Endothelial cell of umbilical vein (primary cell): ENCODE measurements around the gene USP28. TPM values are rescaled to one million over a fixed set of nuclear protein-coding genes. Genes with fewer than 3 reads are reported as not detected.

ENCODE experiments used
- BruUV-seq: library from RNA; stranded (reverse); fragments of 400-500 nt; replicated peaks from 2 replicates; lab custom pipeline; 2021; lab: Mats Ljungman, UMichigan
- CTCF ChIA-PET: fragments of 300-600, 350-600 bp; sonication (Branson Sonifier 250); formaldehyde crosslinking; loops from one replicate; lab custom pipeline; 2021; ENCODE audit warnings: antibody characterized with exemption, inconsistent platforms; lab: Charles Lee
- POLR2A ChIA-PET: fragments of 300-600, 350-600 bp; sonication (Branson Sonifier 250); formaldehyde crosslinking; loops from one replicate; lab custom pipeline; 2021; ENCODE audit warnings: antibody characterized with exemption, inconsistent platforms; lab: Charles Lee
- DNase-seq: peaks from one replicate; pipeline ENCODE4 v3.0.0-alpha.2; 2011; ENCODE audit warnings: low read depth, low spot score
- FAIRE-seq: peaks from 2 replicates; lab custom pipeline; 2011; peaks lifted over from hg19 to GRCh38; lab: Jason Lieb, UNC
- H2AFZ ChIP-seq: 2 replicates; pipeline ENCODE4 v1.6.0; 2012; ENCODE audit warnings: low read depth, low read length, control low read depth, inconsistent platforms
- H3K27ac ChIP-seq: 2 replicates; pipeline ENCODE4 v1.5.1; 2011; ENCODE audit warnings: low read depth, mild to moderate bottlenecking, control low read depth, low read length, moderate library complexity; ENCODE audit not compliant: insufficient read depth
- H3K27me3 ChIP-seq, 2 experiments: 2 replicates each; pipeline versions ENCODE4 v1.6.0 to v1.6.1; 2011; ENCODE audit warnings: low read length in 2 of 2, mixed read lengths in 1 of 2; ENCODE audit not compliant: control insufficient read depth in 2 of 2, insufficient read depth in 2 of 2
- H3K36me3 ChIP-seq, 2 experiments: 2 replicates in 1 of 2; 3 replicates in 1 of 2; pipeline ENCODE4 v1.5.1; 2011; ENCODE audit warnings: low read length in 2 of 2, mild to moderate bottlenecking in 1 of 2, moderate library complexity in 1 of 2; ENCODE audit not compliant: control insufficient read depth in 2 of 2, insufficient read depth in 2 of 2; ENCODE audit errors: extremely low read depth in 1 of 2
- H3K4me1 ChIP-seq: 3 replicates; pipeline ENCODE4 v1.5.1; 2011; ENCODE audit warnings: mild to moderate bottlenecking, low read length; ENCODE audit not compliant: control insufficient read depth, insufficient read depth; ENCODE audit errors: extremely low read depth
- H3K4me2 ChIP-seq: 2 replicates; pipeline ENCODE4 v1.6.1; 2011; ENCODE audit warnings: low read length, control low read depth, mixed read lengths; ENCODE audit not compliant: insufficient read depth
- H3K4me3 ChIP-seq, 3 experiments: fragments of 200-600 bp in 1 of 3; sonication (generic), shearing (Covaris generic) in 1 of 3; replicated peaks in 1 of 3; 2 replicates each; pipeline ENCODE4 v1.5.1; 2011 to 2016; ENCODE audit warnings: control low read depth in 3 of 3, low read length in 3 of 3, mild to moderate bottlenecking in 2 of 3, inconsistent platforms in 1 of 3, low read depth in 1 of 3, moderate library complexity in 1 of 3; ENCODE audit not compliant: insufficient read depth in 1 of 3
- H3K79me2 ChIP-seq: 2 replicates; pipeline ENCODE4 v1.6.0; 2012; ENCODE audit warnings: low read length, inconsistent platforms; ENCODE audit not compliant: control insufficient read depth, insufficient read depth
- H3K9ac ChIP-seq: replicated peaks from 2 replicates; pipeline ENCODE3; 2011; ENCODE audit warnings: low read length, control low read depth; ENCODE audit not compliant: insufficient read depth; ENCODE audit errors: extremely low read depth
- H3K9me1 ChIP-seq: replicated peaks from 3 replicates; pipeline ENCODE4 v1.6.0; 2011; ENCODE audit warnings: mild to moderate bottlenecking, low read length; ENCODE audit not compliant: control insufficient read depth, insufficient read depth; ENCODE audit errors: extremely low read depth
- H3K9me3 ChIP-seq: replicated peaks from 2 replicates; pipeline ENCODE4 v1.5.1; 2012; ENCODE audit warnings: low read length, inconsistent platforms; ENCODE audit not compliant: control insufficient read depth, insufficient read depth
- H4K20me1 ChIP-seq: replicated peaks from 2 replicates; pipeline ENCODE3; 2011; ENCODE audit warnings: mild to moderate bottlenecking, low read length; ENCODE audit not compliant: control insufficient read depth, insufficient read depth; ENCODE audit errors: extremely low read depth
- FOS ChIP-seq: IDR thresholded peaks from 2 replicates; pipeline ENCODE4 v1.6.1; 2011; ENCODE audit warnings: mild to moderate bottlenecking, low read length, moderate library complexity, borderline replicate concordance; ENCODE audit not compliant: insufficient read depth
- GATA2 ChIP-seq: IDR thresholded peaks from 2 replicates; pipeline ENCODE4 v1.7.0; 2011; ENCODE audit warnings: low read depth, mild to moderate bottlenecking, moderate library complexity, mixed read lengths, low read length; ENCODE audit not compliant: insufficient read length, insufficient read depth
- JUN ChIP-seq: IDR thresholded peaks from 2 replicates; pipeline ENCODE4 v1.6.1; 2011; ENCODE audit warnings: borderline replicate concordance, low read depth; ENCODE audit not compliant: insufficient read length, insufficient read depth
- POLR2A ChIP-seq: IDR thresholded peaks from 2 replicates; pipeline ENCODE4 v1.6.1; 2012; ENCODE audit warnings: low read depth, mild to moderate bottlenecking, control low read depth, low read length
- POLR2AphosphoS5 ChIP-seq: IDR thresholded peaks from 2 replicates; pipeline ENCODE4 v1.6.1; 2012; ENCODE audit warnings: low read depth, mild to moderate bottlenecking, control low read depth, low read length, moderate library complexity; ENCODE audit not compliant: insufficient read depth
- dilution Hi-C: fragments of 300-500 bp; cut with MboI; formaldehyde crosslinking; loops from one replicate; pipeline ENCODE4 v1.15.0; 2019; ENCODE audit warnings: low sequenced_read_pairs; ENCODE audit not compliant: extremely low pct_ligation_motif_present
- intact Hi-C: fragments of 100-400 bp; cut with micrococcal nuclease; formaldehyde crosslinking; loops from one replicate; pipeline ENCODE4 v1.10.0; 2022
- polyA plus RNA-seq, 4 experiments: library from polyadenylated mRNA; depleted of rRNA in 3 of 4; stranded (reverse) in 3 of 4; unstranded in 1 of 4; fragments of >200 nt; gene quantifications; 2 replicates each; pipeline versions ENCODE4 v1.2.1 to v1.2.3, GENCODE V29; 2011 to 2012; ENCODE audit warnings: missing spikeins in 1 of 4
- total RNA-seq: library from RNA; stranded (reverse); gene quantifications from 2 replicates; pipeline ENCODE4 v1.2.3, GENCODE V29; 2021
- TF ChIP-seq, protein P1 (sequence below): IDR thresholded peaks from 2 replicates; pipeline ENCODE4 v1.6.1; 2011; ENCODE audit not compliant: insufficient read depth, insufficient read length
- TF ChIP-seq, protein P2 (sequence below), 2 donors: IDR thresholded peaks; 1 replicate in 1 of 2; 2 replicates in 1 of 2; pipeline ENCODE4 v1.5.1; 2011; ENCODE audit warnings: low read length in 2 of 2, mild to moderate bottlenecking in 2 of 2, moderate library complexity in 2 of 2, control low read depth in 1 of 2, inconsistent platforms in 1 of 2, low read depth in 1 of 2; ENCODE audit not compliant: insufficient read depth in 1 of 2; ENCODE audit errors: extremely low read depth in 1 of 2

USP28 gene
- total and polyA plus RNA-seq, 2 donors (not counting 3 experiments of a cell fraction or from before 2014, with no cell fraction given), result 19.2 to 29.6 TPM

DNA sequence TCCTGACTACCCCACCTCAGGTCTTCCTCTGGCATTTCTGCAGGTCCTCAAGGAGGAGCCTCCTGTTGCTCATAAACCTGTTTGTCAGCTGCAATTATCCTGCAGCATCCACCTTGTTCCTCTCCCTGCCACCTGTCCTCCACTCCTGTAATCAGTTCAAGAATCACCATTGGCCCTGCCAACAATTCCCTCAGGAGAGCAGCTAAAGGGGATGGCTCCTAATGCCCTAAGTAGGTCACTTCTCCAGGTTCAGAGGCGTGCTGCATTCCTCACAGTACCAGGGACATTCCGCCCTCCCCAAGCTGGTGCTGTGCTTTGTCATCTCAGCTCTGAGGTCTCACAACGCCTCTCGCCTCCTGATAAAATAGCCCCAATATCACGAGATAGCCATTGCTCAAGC, 93.7 kb downstream of the USP28 start:
- Histone ChIP-seq H4K20me1 (no peaks in the 10 kb centered on the region), H3K27ac (no peak overlapping the region), H3K4me3 (no peak overlapping the region), H3K9me3 (no peaks in the 10 kb centered on the region), H3K79me2 (no peaks in the 10 kb centered on the region), H3K9me1 (no peaks in the 10 kb centered on the region), H3K9ac (no peak overlapping the region), H3K4me1 (no peaks in the 10 kb centered on the region), H3K4me2 (no peak overlapping the region), H3K27me3 (peaks cover 10 to 15% of the 10 kb centered on the region in 2 experiments), H3K36me3 (no peaks in the 10 kb centered on the region), H2AFZ (no peak overlapping the region)
- TF ChIP-seq JUN (no peak), POLR2A (no peak)
- TF ChIP-seq, protein P1, sequence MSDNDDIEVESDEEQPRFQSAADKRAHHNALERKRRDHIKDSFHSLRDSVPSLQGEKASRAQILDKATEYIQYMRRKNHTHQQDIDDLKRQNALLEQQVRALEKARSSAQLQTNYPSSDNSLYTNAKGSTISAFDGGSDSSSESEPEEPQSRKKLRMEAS, result no peak
- no TSS peak for BruUV-seq
- FAIRE-seq (no peak), DNase-seq (no peak)
- ChIA-PET CTCF (interaction anchor here (0.8 to 2.0 kb wide), 7 partner anchors 8 to 56 kb away, joined by 3 to 5 read pairs (median 4); partner anchors contain the start of gene ZW10), POLR2A (no interaction called here)
- intact Hi-C loops (no loop called here), dilution Hi-C loops (no loop called here)

DNA sequence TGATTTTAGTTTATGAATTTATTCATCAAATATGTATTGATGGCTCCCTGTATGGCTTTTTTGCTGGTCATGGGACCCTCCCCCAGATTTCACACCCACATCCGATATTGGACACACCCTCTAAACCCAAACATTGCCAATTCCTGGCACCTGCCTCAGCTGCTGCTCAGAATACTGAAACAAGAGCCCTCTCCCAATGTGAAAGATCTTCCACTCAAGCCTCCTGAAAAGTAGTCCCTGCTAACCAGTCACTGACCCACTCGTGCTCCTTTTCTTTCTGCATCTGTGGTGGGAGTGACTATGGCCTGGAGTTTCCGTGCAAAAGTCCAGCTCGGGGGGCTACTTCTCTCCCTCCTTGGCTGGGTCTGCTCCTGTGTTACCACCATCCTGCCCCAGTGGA, 95.9 kb downstream of the USP28 start, which contains the start of gene CLDN25:
TSS of gene CLDN25 (plus strand) at position 301 of the 400 bp plus-strand sequence. CDS start at position 301, 0 bp downstream.
- dilution Hi-C loops (no loop called here), intact Hi-C loops (loop anchor here (10.0 kb wide), 1 partner anchor 245 kb away; no protein-coding TSS in a partner anchor)
- H3K79me2 ChIP-seq, result no peaks in the 10 kb centered on the region
- no peak within 1 kb of the TSS for H3K4me2 ChIP-seq
- no peaks in the 10 kb centered on the region for H3K9me1 ChIP-seq
- ChIA-PET CTCF (interaction anchor here (0.7 to 2.5 kb wide), 2 partner anchors 17 to 20 kb away, joined by 3 to 23 read pairs; no protein-coding TSS in a partner anchor), POLR2A (no interaction called here)
- no peaks in the 10 kb centered on the region for H3K36me3 ChIP-seq
- H3K9ac ChIP-seq, result no peak within 1 kb of the TSS
- no TSS peak for BruUV-seq
- H3K9me3 ChIP-seq, result no peaks in the 10 kb centered on the region
- FAIRE-seq (no peak), DNase-seq (no peak)
- H3K4me3 ChIP-seq, result no peak within 1 kb of the TSS
- H3K27ac ChIP-seq, result no peak within 1 kb of the TSS
- TF ChIP-seq JUN (no peak), POLR2AphosphoS5 (no peak), FOS (no peak), GATA2 (no peak)
- TF ChIP-seq, protein P2, sequence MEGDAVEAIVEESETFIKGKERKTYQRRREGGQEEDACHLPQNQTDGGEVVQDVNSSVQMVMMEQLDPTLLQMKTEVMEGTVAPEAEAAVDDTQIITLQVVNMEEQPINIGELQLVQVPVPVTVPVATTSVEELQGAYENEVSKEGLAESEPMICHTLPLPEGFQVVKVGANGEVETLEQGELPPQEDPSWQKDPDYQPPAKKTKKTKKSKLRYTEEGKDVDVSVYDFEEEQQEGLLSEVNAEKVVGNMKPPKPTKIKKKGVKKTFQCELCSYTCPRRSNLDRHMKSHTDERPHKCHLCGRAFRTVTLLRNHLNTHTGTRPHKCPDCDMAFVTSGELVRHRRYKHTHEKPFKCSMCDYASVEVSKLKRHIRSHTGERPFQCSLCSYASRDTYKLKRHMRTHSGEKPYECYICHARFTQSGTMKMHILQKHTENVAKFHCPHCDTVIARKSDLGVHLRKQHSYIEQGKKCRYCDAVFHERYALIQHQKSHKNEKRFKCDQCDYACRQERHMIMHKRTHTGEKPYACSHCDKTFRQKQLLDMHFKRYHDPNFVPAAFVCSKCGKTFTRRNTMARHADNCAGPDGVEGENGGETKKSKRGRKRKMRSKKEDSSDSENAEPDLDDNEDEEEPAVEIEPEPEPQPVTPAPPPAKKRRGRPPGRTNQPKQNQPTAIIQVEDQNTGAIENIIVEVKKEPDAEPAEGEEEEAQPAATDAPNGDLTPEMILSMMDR (IDR thresholded peaks at IDR 0.05; ENCODE audit: extremely low read depth in 1 of 2, insufficient read depth in 1 of 2, low read depth in 1 of 2, low read length in 2 of 2), result no peak
- no peak within 1 kb of the TSS for H2AFZ ChIP-seq
- peaks cover 23 to 29% of the 10 kb centered on the region in 2 experiments for H3K27me3 ChIP-seq
- no peaks in the 10 kb centered on the region for H3K4me1 ChIP-seq
- no peaks in the 10 kb centered on the region for H4K20me1 ChIP-seq
